GM18517 (cell line): ENCODE measurements around the gene ZDHHC13.
"Not testable (repeated sequence)": the region's sequence is repeated elsewhere in the genome, so short reads cannot be mapped to it uniquely, and the experiment has no call there.

Source experiments
- ATAC-seq: cut with Tn5 transposase; IDR thresholded peaks from one replicate; pipeline ENCODE4 v1.9.1; 2021; ENCODE audit warnings: mild to moderate bottlenecking, moderate library complexity; ENCODE audit not compliant: unreplicated experiment

ZDHHC13 gene

DNA sequence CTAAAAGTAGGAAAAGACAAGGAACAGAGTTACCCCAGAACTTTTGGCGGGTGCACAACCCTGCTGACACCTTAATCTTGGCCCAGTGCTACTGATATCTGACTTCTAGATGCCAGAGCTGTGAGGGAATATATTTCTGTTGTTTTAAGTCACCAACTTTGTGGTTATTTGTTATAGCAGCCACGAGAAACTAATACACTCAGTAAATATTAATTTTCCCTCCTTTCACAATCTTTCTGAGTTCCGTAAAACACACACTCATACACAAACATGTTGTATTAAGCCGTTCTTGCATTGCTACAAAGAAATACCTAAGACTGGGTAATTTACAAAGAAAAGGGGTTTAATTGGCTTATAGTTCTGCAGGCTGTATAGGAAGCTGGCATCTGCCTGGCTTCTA is 16.1 kb upstream of the ZDHHC13 start:
- no peak for ATAC-seq

DNA sequence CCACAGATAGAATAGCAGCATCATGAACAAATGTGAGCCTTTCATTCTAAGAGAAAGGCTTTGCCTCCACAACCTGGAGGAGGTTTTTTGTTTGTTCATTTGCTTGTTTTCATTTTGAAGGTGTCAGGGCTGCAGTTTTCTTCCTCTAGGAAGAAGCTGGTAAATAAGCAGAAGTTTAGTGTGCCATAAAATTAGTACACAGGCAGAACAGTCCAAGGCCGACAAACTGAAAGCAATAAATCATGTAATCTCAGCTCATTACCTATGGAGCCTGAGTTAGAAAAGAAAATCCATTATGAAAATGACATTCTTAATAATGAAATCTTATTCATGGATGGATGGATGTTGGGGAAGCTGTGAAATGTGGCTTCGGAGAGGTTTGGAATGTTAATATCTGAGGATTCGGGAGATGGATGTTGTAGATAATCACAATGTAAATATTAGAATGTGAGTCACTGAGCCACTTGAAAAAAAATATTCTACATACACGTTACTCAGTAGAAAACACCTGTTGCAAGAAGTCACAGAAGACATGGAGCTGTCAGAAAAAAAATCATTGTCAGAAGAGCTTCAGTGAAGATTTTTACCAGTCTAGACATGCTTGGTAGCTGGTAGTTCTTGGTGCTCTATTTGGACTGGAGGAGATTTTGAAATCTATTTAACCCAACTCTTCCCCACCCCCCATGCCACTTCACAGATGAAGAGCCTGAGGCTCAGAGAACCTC is 15.0 kb upstream of the ZDHHC13 start:
- ATAC-seq: no peak

DNA sequence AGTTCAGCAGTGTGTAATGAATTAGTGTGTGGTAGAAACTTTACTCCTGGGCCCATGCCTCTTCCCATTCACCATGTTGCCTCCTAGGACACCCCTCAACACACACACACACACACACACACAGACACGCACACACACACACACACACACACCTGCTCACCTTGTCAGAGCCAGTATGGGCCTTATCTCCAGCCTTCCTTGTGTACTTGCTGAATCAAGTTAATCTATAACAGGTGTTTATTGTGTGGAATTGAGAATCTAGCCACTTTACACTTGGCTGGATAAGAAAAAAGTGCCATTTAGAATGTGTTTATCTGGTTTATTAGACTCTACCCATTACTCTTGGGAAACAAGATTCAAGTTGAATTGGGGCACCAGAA is 14.5 kb upstream of the ZDHHC13 start:
- no peak for ATAC-seq

DNA sequence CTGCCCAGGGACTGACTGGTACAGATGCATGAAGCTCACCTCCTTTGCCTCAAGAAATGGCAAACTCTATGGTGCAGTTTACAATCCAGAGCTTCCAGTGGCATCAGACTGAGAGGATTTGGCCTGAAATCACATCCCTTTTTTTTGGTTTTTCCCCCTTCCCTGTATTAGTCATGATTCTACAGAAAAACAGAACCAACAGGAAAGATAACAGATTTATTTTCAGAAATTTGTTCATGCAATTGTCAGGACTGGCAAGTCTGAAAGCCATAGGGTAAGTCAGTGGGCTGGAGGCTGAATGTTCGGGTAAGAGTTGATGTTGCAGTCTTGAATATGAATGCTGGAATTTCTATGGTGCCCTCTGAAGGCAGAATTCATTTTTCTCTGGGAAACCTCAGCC is 12.0 kb upstream of the ZDHHC13 start:
- ATAC-seq: no peak

DNA sequence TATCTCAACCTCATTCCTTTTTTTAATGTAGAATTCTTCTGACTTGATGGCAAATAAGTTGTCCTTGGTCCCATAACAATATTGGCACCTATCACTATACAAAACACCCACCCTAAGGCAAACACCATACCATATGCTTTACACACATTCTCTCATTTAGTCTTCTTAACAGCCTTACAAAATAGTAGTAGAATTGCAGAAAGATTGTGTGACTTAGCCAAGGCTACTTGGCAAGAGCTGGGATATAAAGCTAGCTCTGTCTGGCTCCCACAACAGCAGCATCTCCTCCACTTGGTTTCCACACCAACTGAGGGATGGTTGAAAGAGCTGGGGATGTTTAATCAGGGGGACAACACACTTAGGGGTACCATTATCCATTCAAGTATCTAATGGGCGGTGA is 9.8 kb upstream of the ZDHHC13 start:
- no peak for ATAC-seq

DNA sequence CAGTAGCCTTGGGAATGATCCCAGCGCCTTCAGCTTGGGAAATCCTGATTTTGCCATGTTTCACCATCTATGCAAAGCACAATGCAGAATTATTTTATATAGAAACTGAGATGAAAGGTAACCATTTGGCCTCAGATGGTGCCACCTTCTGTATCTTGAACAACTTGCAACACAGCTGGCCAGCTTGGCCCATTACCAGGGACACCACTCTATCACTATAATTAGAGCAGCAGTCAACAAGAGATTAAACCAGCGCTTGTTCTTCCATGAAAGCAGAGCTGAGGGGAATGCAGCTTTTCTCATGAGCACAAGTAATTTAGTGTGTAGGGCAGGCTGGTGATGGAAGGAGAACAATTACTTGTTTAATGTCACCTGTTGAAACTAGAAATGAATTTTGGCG is 6.7 kb upstream of the ZDHHC13 start:
- no peak for ATAC-seq

DNA sequence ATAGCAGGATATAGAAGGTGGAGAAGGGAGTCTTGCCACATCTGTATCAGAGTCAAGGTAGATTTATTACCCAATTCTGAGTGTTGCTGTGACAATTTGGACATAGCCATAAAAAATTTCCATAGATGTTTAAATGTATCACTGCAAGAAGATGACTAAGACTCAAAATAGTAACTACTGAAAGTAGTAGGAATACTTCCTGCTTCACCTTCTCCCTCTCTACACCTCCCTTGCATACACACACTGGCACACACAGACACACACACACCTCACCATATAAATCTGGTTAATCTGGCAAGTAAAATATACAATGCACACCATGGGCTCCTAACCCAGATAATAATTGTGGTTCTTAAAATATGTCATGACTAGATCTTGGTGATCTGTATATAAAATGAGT is 5.2 kb upstream of the ZDHHC13 start:
- no peak for ATAC-seq

DNA sequence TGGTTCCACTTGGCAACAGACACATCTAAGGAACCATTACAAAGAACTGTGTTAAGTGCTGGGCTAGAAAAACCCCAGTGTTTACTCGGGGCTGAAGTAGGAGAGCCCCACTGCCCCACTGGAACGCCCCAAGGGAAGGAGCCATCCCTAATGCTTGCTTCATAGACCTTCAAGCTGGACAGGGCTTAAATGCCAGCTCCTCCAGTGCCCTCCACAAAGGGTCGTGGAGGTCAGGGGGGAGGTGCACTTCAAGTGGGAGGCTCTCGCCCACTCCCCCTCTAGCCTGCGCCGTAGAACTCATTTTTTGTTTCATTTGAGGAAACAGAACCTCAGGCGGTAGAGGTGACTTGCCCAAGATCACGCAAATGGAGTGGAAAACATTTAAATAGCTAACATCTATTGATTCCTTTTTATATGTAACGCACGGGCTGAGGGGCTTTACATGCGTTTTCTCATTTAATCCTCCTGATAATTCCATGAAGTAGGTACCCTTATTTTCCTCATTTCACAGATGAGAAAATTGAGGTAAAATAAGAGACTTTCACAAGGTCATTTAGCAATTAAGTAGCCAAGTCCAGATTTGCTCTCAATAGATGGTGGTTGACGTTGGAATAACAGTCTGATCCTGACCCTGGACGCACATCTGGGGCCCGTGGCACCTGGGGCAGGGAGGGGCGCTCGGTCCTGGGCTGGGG is 545 bp upstream of the ZDHHC13 start:
- ATAC-seq: no peak

DNA sequence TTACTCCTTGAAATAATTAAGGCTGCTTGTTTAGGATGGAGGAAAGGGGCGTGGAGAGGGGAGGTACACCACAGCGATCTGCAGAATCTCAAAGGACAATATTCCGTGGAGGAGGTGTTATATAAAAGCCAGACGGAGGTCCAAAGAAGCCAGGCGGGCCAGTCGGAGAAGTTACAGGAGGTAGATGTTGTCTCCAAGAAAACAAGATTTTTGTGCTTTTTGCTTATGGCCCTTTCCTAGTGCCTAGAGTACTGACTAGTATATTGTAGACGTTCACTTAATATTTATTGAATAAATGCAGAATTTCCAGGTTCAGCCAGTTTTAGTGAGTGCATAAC is 761 bp downstream of the ZDHHC13 start:
- no peak for ATAC-seq

DNA sequence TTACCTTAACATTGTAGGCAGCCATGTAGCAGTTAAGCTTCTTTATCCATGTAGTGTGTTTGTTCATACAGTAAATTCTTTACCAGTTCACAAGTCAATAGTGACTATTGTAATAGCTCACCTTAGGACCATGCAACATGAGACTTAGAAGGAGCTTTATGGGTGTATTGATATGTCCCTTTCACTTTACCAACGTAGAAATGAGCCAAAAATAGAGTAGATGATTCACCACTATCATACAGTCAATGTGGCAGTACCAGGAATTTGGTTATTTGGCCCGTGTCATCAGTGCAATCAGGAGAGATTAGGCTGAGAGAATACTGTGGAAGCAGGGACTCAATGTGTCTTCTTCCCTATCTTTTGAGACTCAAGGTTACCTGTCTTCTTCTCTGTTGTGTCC is 4.7 kb downstream of the ZDHHC13 start:
- no peak for ATAC-seq

DNA sequence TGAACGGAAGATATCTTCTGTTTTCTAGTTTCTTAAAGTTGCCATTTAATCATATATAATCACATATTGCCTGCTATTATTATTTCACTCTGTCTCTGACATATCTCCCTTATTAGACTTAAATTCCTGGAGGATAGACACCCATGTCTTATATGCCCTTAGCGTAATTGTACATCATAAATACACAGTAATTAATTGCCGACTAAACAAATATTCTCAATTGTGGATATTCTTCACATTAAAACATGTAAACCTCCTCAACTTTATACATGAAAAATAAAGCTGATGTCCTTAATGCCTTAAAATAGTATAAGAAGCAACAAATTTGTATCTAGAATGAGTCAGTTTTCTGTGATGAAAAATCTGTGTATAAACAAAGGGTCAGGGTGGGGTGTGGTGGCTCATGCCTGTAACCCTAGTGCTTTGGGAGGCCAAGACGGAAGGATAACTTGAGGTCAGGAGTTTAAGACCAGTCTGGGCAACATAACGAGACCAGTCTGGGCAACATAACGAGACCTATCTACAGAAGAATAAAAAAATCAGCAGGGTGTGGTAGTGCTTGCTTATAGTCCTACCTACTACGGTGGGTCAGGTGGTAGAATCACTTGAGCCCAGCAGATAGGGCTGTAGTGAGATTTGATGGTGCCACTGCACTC is 6.1 kb downstream of the ZDHHC13 start:
- no peak for ATAC-seq

DNA sequence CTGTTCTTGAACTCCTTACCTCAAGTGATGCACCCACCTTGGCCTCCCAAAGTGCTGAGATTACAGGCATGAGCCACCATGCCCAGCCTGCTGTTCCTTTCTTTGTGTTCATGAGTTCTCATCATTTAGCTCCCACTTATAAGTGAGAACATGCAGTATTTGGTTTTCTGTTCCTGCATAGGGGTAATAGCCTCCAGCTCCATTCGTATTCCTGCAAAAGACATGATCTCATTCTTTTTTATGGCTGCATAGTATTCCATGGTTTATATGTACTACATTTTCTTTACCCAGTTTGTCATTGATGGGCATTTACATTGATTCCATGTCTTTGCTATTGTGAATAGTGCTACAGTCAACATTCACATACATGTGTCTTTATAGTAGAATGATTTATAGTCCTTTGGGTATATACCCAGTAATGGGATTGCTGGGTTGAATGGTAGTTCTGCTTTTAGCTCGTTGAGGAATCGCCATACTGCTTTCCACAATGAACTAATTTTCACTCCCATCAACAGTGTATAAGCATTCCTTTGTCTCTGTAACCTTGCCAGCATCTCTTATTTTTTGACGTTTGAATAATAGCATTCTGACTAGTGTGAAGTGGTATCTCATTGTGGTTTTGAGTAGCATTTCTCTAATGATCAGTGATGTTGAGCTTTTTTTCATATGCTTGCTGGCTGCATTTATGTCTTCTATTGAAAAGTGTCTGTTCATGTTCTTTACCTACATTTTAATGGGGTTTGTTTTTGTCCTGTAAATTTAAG is 9.8 kb downstream of the ZDHHC13 start:
- ATAC-seq: not testable (repeated sequence)

DNA sequence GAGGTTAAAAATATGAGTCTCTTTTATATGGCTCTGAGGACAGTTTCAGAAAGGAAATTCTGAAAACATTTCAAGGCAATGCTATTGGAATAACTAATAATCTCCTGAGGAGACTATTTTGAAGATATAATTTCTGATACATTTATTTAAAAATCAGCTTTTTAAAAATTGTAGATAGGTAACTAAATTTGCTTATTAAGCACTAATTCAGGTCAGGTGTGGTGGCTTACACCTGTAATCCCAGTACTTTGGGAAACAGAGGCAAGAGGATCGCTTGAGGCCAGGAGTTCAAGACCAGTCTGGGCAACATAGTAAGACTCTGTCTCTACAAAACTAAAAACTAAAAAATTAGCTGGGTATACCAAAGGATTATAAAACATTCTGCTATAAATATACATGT is 17.0 kb downstream of the ZDHHC13 start:
- no peak for ATAC-seq

DNA sequence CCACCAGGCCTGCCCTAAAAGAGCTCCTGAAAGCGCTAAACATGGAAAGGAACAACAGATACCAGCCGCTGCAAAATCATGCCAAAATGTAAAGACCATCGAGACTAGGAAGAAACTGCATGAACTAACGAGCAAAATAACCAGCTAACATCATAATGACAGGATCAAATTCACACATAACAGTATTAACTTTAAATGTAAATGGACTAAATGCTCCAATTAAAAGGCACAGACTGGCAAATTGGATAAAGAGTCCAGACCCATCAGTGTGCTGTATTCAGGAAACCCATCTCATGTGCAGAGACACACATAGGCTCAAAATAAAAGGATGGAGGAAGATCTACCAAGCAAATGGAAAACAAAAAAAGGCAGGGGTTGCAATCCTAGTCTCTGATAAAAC is 19.9 kb downstream of the ZDHHC13 start:
- ATAC-seq: not testable (repeated sequence)

DNA sequence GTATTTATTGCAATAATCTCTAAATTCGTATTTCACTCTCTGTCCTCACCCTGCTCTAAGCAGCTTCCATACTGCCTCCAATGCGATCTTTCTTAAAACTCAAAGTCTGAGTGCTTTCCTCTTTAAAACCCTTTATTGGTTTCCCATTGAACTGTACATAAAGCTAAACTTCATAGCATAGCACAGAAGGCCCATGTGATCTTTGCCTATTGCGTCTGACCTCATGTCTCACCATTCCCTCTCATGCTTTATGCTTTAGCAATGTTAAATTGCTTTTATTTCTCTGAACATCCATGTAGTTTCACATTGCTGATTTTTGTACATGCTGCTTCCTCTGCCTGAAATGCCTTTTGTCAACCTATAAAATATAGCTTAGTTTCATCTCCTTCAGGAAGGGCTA is 28.4 kb downstream of the ZDHHC13 start:
- ATAC-seq: no peak

DNA sequence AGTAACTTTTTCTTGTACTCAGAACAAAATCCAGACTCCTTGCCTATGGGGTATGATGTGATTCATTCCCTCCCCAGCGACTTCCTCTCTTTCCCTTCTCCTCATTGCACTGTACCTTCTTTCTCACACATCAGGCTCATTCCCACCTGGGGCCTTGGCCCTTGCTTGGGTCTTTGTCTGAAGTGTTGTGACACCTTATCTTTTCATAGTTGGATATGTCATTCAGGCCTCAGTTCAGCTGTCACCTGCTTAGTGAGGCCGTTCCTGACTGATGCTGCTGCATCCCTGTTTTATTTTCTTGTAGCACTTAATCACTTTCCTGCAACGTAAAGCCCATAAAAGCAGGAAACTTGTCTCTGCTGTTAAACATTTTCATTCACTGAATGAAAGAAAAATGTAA is 39.9 kb downstream of the ZDHHC13 start:
- ATAC-seq: no peak

DNA sequence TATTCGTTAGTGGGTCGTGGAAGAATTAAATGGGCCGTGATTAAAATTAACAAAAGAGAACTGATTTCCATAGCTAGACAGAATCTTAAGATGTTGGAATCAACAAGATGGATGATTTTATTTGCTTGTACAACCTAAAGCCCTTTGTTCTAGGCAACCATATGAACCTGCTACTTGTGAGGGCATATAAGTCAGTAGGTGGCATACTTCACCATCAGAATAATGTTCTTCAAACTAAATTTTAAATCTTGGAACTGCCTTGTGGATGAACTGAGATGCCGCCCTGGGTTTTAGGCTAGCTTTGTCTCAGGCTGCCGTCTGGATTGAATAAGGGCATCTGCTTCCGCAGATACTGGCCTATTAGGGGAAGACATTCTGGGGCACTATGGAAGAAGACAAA is 43.9 kb downstream of the ZDHHC13 start:
- ATAC-seq: no peak

DNA sequence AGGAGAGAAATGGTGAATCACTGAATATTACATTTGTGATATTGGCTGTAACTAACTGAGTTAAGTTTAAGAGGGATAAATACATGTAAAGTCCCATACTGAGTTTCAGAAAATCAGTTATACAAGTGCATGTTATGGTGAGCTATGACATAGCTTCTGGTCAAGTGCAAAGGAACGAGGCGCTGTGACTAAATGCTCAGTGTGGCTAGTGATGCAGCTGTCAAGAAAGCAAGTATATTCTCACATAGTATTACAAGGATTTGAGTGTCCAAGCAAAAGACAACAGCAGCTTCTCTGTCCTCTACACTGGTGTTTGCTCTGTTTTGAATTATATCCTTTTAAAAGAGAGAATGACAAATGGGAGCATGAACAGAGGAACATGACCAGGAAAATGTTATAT is 44.7 kb downstream of the ZDHHC13 start:
- ATAC-seq: no peak

DNA sequence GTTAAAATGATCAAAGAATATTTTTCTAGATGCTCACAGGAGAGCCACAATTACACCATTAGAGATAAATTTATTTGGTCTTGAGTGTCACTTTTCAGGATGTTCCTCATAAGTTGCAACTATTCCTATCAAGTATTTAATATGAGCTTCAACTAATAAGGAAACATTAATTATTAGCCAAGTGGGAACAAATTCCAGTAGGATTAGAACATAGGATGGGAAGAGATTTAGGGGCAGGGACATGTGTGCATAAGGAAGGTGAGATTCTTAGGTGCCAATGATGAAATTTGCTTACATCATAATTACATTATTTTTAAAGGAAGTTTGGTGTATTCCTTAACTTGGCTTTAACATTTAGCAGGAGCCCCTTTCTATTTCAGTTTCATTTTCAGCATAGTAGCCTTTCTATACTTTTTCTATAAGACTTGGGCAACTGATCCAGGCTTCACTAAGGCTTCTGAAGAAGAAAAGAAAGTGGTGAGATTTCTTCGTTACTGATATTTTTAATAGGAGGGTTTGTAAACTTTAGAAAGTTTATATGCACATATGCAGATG is 46.1 kb downstream of the ZDHHC13 start:
- ATAC-seq: no peak

DNA sequence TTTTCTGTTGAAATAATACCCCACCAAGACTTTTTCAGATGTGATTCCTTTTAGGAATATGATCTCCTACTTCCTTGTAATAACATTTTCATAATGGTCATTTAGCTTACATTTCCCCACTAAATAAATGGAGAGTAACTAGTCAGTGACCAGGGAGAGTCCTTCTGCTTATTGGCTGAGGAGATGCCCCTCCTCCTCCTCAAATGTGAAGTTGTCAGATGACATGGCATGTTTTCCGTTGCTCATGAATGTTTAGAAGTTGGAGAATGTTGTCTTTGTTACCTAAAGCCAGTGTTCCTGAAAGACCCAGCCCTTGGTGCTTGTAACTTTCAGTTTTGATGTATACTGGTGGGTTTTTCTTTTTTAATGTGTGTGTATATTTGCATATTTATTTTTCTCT is 46.6 kb downstream of the ZDHHC13 start:
- ATAC-seq: no peak

DNA sequence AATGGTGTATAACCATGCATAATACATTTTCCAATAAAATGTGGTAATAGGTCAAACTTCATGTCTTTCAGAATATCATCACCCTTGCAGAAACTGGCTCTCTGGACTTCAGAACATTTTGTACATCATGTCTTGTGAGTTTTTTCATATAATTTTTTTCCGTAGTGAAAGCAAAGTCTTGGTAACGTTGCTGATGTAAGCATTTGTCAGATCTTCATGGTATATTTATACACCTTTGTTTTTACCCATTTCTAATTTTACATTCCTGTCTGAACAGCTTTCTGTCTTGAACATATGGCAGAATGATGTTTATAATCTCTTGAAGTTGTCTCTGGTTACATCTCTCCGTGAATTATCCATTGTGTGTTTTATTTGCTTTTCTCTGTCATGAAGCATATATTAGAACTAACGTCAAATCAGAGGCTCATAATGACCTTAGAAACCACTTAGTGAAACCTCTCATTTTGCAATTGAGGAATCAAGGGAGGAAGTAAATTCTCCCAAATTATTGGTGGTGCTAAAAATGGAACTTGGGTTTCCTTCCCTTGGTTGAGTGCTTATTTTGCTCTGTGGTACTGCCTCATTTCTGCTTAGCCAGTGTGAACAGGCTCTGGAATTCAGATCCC is 47.4 kb downstream of the ZDHHC13 start:
- ATAC-seq: no peak
